AG04449 (cell line): ENCODE measurements around the gene RNF13.

Source experiments
- CTCF ChIA-PET: fragments of 350-600 bp; formaldehyde crosslinking; extraction: SDS; loops from one replicate; lab custom pipeline; 2021; ENCODE audit warnings: antibody characterized with exemption; lab: Yijun Ruan, JAX
- POLR2A ChIA-PET: fragments of 400-600, 350-600 bp; formaldehyde crosslinking; extraction: SDS; loops from one replicate; lab custom pipeline; 2020; ENCODE audit warnings: antibody characterized with exemption, inconsistent platforms; lab: Yijun Ruan, JAX
- DNase-seq: peaks from one replicate; pipeline ENCODE4 v3.0.0-alpha.2; 2010; ENCODE audit warnings: low read depth, low spot score
- H3K4me3 ChIP-seq: 2 replicates; pipeline ENCODE4 v1.5.1; 2011; ENCODE audit warnings: low read depth, mild to moderate bottlenecking, control low read depth, low read length
- TF ChIP-seq, protein P1 (sequence below): IDR thresholded peaks from one replicate; pipeline ENCODE4 v1.5.1; 2011; ENCODE audit warnings: mild to moderate bottlenecking, moderate library complexity, low read length, control low read depth, inconsistent platforms; ENCODE audit not compliant: insufficient read depth; ENCODE audit errors: missing control alignments

RNF13 gene

DNA sequence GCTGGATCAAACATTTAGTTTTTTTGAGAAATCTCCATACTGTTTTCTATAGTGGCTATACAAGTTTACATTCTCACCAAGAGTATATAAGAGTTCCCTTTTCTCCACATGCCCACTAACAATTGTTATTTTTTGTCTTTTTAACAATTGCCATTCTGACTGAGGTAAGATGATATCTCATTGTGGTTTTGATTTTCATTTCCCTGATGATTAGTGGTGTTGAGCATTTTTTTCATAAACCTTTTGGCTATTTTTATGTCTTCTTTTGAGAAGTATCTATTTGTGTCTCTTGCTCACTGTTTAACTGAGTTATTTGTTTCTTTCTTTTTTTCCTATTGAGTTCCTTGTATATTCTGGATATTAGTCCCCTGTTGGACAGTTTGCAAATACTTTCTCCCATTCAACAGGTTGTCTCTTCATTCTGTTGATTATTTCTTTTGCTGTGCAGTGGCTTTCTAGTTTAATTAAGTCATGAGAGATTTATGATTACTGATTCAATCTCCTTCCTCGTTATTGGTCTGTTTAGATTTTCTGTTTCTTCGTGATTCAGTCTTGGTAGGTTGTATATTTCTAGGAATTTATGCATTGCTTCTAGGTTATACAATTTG is 6.7 kb upstream of the RNF13 start:
- ChIA-PET POLR2A (no interaction called here), CTCF (interaction anchor here (1.0 to 3.6 kb wide), 2 partner anchors 38 to 89 kb away, joined by 3 to 369 read pairs; no protein-coding TSS in a partner anchor)
- TF ChIP-seq, protein P1, sequence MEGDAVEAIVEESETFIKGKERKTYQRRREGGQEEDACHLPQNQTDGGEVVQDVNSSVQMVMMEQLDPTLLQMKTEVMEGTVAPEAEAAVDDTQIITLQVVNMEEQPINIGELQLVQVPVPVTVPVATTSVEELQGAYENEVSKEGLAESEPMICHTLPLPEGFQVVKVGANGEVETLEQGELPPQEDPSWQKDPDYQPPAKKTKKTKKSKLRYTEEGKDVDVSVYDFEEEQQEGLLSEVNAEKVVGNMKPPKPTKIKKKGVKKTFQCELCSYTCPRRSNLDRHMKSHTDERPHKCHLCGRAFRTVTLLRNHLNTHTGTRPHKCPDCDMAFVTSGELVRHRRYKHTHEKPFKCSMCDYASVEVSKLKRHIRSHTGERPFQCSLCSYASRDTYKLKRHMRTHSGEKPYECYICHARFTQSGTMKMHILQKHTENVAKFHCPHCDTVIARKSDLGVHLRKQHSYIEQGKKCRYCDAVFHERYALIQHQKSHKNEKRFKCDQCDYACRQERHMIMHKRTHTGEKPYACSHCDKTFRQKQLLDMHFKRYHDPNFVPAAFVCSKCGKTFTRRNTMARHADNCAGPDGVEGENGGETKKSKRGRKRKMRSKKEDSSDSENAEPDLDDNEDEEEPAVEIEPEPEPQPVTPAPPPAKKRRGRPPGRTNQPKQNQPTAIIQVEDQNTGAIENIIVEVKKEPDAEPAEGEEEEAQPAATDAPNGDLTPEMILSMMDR, result no peak
- H3K4me3 ChIP-seq, result no peak overlapping the region
- no peak for DNase-seq

DNA sequence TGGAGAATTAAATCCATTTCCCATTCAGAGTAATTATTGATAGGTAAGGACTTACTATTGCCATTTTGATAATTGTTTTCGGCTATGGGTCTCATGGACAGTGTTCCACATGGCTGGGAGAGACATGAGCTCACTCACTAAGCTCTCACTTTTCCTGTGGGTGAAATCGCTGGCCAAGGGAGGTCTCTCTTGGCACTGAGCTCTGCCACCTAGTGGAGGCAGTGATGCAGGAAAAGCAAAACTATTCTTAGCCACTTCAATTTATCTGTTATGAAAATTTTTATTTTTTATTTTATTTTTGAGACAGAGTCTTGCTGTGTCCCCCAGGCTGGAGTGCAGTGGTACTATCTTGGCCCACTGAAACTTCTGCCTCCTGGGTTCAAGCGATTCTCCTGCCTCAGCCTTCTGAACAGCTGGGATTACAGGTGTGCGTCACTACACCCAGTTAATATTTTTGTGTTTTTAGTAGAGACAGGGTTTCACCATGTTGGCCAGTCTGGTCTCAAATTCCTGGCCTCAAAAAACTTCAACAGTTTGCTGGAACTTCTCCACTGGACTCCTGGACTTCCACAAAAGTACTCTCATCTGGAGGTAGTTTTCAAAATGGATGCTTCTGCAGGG is 4.7 kb upstream of the RNF13 start:
- ChIA-PET CTCF (interaction anchor here (0.6 to 3.6 kb wide), 56 partner anchors 8 to 854 kb away, joined by 3 to 369 read pairs (median 5); partner anchors contain the start of gene COMMD2), POLR2A (interaction anchor here (0.5 to 1.0 kb wide), 3 partner anchors 26 to 307 kb away, joined by 3 read pairs; partner anchors contain the start of gene WWTR1)
- DNase-seq, result no peak
- TF ChIP-seq, protein P1, result peak; percentile 79
- no peak overlapping the region for H3K4me3 ChIP-seq

DNA sequence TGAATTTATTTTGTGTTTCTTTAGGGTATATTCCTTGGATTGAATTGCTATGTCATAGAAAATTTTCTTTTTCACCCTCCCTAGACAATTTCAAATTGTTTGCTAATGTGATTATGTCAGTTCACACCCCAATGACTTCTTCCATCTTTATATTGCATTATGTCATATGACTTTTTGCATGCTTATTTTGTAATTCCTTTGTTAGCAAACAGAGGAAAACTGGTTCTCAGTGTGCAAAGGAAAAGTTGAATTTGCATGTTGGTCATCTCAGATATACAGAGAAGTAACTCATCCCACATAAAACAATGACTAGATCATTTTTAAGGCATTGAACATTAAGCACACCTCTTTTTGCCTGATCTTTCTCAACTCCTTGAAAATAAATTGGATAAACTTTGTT is 3.3 kb upstream of the RNF13 start:
- no peak overlapping the region for H3K4me3 ChIP-seq
- TF ChIP-seq, protein P1, result no peak
- ChIA-PET CTCF (interaction anchor here (1.1 to 3.6 kb wide), 11 partner anchors 10 to 855 kb away, joined by 3 to 369 read pairs (median 12); no protein-coding TSS in a partner anchor), POLR2A (no interaction called here)
- no peak for DNase-seq

DNA sequence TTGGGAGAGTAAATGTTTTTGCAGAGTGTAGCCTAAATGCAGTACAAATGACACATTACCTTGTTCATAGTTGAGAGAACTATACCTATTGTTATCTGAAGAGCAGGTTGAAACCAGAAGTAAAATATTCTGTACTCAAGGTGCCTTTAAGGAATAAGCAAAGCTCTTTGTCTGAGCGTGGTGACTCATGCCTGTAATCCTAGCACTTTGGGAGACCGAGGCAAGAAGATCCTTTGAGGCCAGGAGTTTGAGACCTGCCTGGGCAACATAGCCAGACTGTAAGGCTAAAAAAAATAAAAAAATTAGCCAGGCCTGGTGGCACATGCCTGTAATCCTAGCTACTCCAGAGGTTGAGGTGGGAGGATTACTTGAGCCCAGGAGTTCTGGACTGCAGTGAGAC is 2.2 kb upstream of the RNF13 start:
- TF ChIP-seq, protein P1, result no peak
- ChIA-PET POLR2A (no interaction called here), CTCF (interaction anchor here (0.8 to 1.9 kb wide), 7 partner anchors 9 to 316 kb away, joined by 3 to 16 read pairs (median 4); no protein-coding TSS in a partner anchor)
- no peak overlapping the region for H3K4me3 ChIP-seq
- no peak for DNase-seq

DNA sequence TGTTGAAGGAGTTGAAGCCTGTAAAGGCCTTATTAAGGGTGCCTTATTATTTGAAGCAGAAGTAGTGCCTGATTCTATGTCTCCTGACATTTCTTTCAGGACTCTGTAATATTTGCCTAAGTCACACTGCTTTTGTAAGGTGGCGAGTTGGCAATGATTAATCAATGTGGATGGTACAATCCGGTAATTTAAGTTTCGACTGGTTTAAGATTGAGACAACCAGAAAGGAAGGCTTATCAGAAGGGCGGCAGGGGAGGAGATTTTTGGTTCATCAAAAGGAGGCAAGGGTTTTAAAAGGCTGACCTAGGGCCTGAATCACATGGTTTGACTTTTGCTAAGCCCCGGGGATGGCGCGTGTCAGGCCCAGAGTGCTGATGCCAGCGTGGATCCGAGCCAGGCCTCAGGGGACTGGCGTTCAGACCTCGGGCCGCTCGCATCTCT is 830 bp upstream of the RNF13 start:
- POLR2A ChIA-PET, result no interaction called here
- CTCF ChIA-PET, result interaction anchor here (1.2 to 1.9 kb wide), 3 partner anchors 41 to 68 kb away, joined by 3 to 16 read pairs (median 10); no protein-coding TSS in a partner anchor
- no peak for DNase-seq
- peak overlapping the region; percentile 79 for H3K4me3 ChIP-seq
- TF ChIP-seq, protein P1, result no peak
